HuH-7 (cell line): ENCODE data around the gene COG3.

Experiments used
- DNase-seq: peaks from one replicate; pipeline ENCODE4 v3.0.0; 2011; ENCODE audit warnings: low spot score

The COG3 gene

DNA sequence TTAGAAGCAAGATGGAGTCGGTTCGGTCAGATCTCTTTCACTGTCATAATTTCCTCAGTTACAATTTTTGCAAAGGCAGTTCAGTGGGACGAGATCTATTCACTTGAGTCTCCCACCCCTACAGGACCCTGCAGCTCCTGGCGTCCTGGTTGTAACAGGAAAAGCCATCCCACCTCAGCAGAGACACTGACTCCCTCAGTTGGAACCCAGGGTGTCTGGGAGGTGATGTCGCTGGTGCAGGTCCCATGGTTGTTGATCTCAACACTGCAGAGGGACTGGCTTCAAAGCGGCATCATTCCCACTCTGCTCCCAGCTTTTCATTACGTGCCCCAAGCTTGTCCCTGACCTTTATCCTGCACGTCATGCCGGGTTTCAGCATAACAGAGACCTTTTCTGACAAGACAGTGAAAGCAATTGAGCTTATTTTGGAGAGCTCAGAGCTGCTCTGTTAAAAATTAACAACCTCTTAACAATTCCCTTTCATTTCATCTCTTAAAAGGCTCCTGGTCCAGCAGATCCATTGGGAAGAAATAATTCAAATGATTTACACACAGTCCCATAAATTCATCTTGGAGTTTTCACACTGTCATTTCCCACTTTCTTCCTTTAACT, 17.6 kb upstream of the COG3 start:
- DNase-seq: peak; percentile 40

GRCh38 chr13:45448965-45449559, 15.7 kb upstream of the COG3 start:
- DNase-seq: no peak

DNA sequence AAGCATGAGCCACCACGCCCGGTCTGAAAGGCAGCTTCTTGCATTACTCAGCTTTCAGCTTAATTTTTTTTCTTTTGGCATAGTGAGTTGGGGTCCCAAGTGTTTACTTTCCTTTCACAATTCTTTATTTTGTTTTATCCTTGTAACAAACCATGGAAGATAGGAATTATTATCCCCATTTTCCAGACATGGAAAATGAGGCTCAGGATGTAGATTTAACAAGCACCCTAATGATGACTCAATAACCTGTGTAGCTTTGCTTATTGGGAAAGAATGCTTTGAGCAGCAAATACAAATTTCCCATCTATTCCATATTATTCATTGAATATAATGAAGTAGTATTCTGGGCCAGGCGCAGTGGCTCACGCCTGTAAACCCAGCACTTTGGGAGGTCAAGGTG, 13.5 kb upstream of the COG3 start:
- DNase-seq: no peak

DNA sequence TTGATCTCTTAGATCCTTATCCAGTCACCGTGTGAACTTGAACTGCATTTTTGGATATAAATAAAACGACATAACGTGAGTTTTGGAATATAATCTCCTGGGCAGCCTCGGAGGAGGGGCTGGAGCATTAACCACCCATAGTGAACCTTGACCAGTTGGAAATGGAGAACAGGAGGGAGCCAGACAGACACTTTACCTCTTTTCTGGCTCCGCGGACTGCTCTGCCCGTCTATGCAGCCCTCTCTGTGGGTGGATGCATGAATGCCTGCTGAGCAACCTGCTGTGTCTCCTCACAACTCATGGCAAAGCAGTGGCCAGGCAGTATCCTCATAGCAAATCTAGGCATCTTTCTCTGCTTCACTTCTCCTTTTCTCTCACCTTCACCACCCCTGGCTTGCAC, 10.5 kb upstream of the COG3 start:
- no peak for DNase-seq

DNA sequence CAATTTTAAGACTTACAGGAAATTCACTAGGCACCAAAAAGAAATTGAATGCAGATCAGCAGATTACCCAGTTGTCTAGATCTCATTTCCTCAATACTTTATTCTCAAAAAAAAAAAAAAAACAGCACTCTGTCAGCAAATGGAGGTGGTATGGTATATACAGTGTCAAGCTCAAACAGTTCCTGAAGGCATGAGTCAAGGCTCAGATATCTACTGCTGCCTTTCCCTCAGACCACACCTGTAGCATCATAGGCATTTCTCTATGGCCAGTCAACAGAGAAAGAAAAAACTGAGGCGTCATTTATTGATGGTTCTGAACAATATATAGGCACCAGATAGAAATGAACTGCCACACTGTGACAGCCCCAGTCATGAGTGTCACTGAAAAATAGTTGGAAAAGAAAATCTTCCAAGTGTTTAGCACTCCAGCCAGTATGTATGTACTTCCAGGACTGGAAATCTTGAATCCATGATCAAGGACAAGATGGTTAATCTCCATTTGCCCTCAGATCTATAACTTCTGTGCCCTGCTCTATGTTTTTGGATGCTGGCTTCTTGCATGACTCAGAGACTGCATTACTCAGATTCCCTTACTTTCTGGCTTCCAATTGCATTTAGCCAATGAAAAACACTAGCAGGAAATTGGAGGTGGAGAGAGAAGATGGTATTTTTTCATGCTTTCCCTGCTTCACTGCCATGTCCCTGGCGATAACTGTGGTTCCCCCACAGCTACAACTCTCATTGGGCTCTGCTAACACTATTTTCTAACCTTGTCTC, 8.4 kb upstream of the COG3 start:
- DNase-seq: no peak

- no peak for DNase-seq
Observed at GRCh38 chr13:45464141-45464686, 525 bp upstream of the COG3 start.

DNA sequence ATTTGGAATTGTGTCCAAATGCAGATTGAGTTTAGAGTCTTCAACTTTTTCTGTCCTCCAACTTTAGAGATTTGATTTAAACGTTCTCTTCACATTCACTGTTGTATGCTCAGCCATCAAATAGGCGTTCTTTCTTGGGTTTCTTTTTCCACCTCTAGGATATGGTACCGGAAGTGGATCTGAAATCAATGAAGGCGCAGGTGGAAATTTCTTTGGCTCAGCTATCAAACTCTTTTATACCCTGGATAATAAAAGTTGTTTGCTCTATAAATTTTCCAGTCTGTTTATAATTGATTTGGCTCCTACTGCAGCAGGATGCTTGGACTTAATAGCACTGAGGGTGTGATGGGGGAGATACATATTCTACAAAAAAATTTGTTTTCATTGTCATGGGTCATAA, 1.6 kb downstream of the COG3 start:
- DNase-seq: no peak

- no peak for DNase-seq
Observed at GRCh38 chr13:45468635-45469034, 3.9 kb downstream of the COG3 start.

DNA sequence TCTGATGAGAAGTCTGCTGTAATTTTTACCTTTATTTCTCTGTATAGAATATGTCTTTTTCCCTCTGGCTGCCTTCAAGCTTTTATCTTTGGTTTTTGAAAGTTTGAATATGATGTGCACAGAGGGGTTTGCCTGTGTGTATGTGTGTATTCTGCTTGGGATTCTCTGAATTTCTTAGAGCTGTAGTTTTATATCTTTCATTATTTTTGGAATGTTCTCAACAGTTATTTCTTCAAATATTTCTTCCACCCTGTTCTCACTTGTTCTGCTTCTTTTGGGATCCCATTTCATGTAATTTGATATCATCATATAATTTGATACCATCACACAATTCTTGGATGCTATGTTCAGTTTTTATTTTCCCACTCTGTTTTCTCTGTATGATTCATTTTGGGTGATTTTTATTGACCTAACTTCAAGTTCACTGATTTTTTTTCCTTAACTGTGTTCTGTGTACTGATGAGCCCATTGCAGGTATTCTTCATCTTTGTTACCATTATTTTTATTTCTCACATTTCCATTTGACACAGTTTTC, 7.5 kb downstream of the COG3 start:
- DNase-seq: no peak

DNA sequence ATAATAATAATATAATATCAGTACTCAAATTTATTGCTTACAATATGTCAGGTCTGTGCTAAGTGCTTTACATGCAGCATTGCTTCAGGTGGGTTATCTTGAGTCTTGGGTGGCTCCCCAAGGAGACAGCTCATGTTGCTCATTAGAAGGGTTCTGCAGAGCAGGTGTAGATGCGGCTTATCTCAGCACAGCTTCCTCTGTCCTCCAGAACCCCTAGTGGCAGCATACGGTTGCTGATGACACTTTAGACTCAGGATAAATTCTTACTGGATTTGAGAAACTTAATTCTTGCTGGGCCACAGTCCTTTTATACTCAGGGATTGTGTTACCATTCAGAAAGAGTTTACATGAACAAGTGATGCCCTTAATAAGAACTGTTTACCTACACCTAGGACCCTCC, 8.9 kb downstream of the COG3 start:
- DNase-seq: peak; percentile 12

DNA sequence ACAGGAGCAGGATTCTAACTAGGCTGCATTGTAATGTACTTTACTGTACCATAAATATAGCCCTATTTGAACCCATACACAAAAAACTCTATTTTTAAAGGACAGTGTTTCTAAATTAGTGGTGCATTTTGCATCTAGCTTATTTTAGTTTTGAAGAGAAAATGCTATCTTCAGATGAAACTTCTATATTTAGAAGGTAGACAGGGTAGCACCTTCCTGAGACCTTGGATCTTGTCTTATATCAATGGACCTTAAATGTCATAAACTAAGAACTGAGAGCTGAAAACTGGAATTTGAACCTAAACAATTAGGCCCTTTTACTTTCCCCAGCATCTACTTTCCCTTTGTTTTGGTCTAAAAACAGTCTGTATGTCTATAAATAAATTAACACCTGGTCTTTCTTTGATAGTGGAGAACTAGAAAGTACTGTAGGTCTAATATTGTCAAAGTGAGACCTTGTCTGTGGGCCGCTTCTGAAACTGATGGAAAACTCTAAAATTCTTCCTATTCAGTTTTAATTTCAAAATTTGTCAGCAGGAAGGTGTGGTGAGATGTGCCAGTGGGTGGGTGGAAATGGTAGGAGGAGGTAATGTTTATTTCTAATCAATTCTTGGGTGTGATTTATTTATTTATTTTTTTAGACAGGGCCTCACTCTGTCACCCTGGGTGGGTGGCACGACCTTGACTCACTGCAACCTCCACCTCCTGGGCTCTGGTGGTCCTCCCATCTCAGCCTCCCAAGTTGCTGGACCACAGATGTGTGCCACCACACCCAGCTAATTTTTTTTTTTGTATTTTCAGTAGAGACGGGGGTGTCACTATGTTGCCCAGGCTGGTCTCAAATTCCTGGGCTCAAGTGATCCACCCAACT, 10.1 kb downstream of the COG3 start:
- no peak for DNase-seq

- DNase-seq: no peak
Observed at GRCh38 chr13:45479661-45480060, 14.9 kb downstream of the COG3 start.

DNA sequence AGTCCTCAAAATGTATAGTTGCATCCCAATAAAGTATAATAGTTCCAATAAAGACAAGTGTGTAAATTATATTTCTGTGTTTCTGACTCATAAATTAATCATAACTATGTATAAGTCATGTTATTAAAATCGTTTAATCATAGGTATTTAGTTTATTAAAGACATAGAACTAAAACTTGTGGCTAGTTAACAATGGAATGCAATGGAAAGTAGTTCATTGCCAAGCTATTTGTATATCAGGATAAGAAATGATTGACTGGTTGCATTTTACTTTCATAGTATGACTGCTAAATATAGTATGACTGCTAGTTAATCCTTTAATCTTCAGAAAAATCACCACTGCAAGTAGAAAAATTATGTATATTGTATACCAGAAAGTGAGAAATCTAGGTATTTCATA, 16.9 kb downstream of the COG3 start:
- no peak for DNase-seq

GRCh38 chr13:45482571-45483173, 17.9 kb downstream of the COG3 start:
- no peak for DNase-seq

DNA sequence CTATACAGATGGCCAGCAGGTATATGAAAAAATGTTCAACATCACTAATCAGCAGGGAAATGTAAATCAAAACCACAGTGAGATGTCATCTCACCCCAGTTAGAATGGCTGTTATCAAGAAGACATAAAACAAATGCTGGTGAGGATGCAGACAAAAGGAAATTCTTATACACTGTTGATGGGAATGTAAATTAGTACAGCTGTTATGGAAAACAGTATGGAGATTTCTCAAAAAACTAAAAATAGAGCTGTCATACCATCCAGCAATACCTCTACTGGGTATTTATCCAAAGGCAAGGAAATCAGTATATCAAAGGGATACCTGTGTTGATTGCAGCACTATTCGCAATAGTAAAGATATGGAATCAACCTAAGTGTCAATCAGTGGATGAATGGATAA, 22.9 kb downstream of the COG3 start:
- DNase-seq: no peak

DNA sequence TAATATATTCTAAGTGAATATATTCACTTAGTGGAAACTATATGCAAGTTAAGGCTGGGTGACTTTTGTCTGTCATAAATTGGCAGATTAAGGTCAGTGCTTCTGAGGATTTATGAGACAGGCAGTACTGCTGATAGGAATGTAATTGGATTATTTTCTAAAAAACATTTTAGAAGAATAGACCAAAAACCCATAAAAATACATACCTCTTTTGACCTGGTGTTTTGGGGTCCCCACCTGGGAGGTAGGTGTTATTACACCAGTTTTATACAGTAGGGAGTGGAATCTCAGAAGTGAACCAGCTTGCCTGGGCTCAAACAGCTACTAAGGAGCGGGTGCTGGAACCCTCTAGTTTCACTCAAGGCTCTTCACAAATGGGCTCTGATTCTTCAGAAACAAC, 25.3 kb downstream of the COG3 start:
- DNase-seq: peak; percentile 14

GRCh38 chr13:45492538-45492937, 27.8 kb downstream of the COG3 start:
- DNase-seq: no peak

- DNase-seq: no peak
Observed at GRCh38 chr13:45496942-45497341, 32.2 kb downstream of the COG3 start.

DNA sequence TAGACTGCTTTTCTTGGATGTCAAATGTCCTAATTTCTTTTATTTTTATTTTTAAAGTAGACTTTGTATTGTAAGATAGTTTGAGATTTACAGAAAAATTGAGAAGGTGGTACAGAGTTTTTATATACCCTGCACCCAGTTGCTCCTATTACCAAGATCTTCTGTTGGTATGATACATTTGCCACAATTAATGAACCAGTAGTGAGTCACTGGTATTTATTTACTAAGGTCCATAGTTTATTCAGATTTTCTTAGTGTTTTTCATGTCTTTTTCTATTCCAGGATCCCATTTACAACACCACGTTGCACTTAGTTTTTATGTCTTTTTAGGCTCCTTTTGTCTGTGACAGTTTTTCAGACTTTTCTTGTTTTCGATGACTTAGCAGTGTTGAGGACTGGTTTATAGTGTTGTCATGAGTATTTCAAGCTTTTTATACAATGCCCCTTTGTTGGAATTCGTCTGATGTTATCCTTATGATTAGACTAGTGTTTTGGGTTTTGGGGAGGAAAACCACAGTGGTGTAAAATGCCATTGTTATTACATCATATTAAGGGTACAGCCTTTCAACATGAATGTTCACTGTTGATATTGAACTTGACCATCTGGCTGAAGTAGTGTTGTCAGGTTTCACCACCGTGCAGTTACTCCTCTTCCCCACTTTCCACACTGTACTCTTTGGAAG, 35.9 kb downstream of the COG3 start:
- DNase-seq: no peak

- no peak for DNase-seq
Observed at GRCh38 chr13:45501175-45501526, 36.4 kb downstream of the COG3 start.

GRCh38 chr13:45503658-45504057, 38.9 kb downstream of the COG3 start:
- DNase-seq: no peak
